NOMO-1 treated with DMSO at 0.1 percent for 48 hours (cell line): Measurements from ENCODE around the gene AMN.
A peak's percentile ranks its signal among the peaks of the same experiment; 100 is the strongest.

Source experiments
- DNase-seq: peaks from one replicate; lab custom pipeline; 2025; ENCODE audit not compliant: unreplicated experiment; lab: John Stamatoyannopoulos, UW

The AMN gene

DNA sequence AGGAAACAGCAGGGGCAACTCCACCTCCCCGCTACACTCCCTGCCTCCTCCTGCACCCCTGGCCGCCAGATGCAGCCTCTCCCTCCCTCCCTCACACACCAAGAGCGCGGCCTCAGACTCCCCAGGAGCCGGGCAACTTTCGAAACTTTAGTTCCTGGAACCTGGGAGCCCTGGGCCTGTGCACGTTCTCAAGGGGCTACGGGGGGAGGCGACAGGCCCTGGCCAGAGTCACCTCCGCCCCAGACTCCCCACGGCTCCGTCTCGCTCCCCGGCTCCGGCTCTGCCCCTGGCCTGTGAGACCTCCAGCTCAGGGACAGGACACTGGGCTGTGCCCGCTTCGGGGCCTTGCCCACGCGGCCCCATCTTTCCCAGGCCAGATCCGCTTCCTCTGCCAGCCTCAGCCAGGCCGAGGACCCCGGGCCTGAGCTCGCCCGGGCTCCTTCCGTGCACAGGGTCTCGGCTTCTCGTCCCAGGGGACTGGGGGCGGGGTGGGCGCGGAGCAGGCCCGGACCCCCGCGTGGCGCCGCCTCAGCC, 5.5 kb downstream of the AMN start:
- no peak for DNase-seq

DNA sequence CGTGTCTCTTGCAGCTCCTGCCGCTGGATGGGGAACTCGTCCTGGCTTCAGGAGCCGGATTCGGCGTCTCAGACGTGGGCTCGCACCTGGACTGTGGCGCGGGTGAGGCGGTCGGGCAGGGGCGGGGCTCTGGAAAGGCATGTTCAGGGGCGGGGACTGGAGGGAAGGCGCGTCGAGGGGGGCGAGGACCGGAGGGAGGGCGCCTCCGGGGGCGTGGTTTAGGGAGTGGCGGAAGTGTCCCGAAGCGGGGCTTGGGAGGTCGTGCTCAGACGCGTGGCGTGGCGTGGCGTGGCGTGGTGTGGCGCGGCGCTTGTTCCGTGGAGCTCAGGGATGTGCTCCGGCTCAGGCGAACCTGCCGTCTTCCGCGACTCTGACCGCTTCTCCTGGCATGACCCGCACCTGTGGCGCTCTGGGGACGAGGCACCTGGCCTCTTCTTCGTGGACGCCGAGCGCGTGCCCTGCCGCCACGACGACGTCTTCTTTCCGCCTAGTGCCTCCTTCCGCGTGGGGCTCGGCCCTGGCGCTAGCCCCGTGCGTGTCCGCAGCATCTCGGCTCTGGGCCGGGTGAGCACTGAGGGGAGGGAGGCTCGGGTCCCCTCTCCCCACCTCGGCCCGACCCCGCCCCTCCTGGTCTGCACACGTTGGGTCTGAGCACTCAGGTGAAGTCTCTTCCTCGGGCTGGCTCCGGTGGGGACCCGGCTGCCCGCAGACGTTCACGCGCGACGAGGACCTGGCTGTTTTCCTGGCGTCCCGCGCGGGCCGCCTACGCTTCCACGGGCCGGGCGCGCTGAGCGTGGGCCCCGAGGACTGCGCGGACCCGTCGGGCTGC, 6.2 kb downstream of the AMN start:
- DNase-seq, result peak; percentile 69

DNA sequence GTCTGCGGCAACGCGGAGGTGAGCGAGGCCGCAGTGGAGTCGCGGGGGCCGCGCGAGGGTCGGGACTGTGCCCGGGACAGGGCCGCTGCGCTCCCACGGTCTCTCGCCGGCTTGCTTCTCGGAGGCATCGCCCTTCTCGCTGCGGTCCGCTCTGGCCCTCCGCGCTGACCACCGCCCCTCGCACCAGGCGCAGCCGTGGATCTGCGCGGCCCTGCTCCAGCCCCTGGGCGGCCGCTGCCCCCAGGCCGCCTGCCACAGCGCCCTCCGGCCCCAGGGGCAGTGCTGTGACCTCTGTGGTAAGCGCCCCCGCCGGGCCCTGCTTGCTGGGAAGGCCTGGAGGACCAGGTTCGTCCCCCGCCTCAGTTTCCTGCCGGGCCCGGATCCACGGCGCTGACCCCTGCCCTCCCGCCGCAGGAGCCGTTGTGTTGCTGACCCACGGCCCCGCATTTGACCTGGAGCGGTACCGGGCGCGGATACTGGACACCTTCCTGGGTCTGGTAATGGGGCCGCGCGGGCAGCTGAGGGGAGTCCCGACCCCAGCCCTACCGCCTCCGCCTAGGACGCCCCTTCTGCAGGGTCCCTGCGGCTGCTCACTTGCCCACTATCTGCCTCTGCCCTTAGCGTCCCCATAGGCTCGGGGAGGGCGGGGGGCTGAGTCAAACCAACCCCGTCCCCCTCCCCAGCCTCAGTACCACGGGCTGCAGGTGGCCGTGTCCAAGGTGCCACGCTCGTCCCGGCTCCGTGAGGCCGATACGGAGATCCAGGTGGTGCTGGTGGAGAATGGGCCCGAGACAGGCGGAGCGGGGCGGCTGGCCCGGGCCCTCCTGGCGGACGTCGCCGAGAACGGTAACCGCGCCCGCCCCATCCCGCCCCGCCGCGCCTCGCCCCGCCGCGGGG, 7.0 kb downstream of the AMN start:
- DNase-seq, result no peak

DNA sequence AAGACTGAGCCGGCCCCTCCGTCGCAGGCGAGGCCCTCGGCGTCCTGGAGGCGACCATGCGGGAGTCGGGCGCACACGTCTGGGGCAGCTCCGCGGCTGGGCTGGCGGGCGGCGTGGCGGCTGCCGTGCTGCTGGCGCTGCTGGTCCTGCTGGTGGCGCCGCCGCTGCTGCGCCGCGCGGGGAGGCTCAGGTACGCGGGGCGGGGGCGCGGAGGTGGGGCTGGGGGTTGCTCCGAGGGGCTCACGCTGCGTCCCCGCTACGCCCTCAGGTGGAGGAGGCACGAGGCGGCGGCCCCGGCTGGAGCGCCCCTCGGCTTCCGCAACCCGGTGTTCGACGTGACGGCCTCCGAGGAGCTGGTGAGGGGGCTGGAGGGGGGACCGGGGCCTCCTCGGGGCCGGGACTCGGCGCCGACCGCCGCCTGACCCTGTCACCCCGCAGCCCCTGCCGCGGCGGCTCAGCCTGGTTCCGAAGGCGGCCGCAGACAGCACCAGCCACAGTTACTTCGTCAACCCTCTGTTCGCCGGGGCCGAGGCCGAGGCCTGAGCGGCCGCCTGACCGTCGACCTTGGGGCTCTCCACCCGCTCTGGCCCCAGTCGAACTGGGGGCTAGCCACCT, 7.8 kb downstream of the AMN start:
- DNase-seq, result no peak

DNA sequence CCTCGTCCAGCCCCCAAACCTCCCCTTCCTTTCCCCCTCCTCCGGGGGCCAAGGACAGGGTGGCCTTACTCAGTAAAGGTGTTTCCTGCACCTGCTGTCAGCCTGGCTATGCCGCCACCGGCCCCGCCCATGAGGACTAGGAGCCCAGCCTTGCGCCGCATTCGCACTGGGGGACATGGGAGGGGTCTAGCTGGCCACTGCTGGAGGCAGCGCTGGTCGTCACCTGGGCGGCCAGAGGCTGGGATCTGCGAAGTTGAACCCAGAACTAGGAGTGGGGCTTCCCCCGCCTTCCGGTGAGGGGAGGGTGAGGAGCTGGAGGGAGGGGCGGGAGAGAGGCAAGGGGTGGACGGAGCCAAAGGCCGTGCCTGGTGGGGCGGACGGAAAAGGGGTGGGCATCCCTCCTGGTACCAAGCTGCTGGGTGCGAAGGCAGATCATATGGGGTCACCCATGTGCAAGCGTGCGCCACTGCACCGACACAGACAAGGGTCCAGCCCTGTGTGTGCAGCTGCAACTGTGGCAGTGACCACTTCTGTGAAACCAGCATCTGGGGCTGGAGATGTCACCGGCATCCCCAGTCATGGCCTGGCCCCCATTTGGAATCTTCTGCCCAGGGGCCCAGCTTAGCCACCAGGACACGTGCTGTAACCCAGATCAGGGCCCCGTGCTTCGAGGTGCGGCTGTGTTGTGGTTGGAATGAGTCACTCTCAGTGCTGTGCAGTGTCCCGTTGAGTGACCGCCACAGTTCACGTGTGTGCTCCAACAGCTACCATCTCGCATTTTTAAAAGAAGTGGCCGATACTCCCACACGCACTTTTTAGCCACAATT, 8.5 kb downstream of the AMN start:
- peak; percentile 34 for DNase-seq

DNA sequence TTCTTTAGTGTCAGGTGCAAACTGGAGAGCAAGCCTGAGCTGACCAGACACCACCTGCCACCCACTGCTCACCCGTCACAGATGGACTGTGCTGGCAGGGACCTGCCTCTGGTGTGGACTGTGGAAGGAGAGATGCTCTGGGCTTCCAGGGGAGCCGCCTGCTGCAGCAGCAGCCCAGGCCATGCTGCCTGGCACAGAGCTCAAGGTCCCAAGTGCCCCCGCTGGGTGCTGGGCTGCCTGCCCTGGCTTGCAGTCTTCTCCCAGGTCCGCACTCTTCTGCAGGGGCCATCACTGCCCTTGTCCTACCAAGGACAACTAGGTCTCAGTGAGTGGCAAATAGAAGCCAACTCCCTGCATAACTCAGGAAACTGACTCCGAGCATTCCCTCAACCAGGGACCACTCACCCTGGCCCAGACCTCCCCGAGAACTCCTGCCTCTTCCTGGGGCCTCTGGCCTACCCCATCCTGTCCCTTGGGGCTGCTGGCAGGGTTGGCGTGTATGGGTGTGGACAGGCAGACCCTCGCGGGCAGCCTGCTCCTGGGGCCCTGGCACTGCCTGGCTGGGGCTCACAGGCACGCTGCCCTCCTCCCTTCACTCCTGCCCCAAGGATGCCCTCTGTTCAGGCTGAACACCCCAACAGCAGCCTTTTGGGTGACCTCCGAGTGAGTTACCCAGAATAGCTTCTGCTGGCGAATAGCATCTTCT, 9.3 kb downstream of the AMN start:
- DNase-seq, result no peak

DNA sequence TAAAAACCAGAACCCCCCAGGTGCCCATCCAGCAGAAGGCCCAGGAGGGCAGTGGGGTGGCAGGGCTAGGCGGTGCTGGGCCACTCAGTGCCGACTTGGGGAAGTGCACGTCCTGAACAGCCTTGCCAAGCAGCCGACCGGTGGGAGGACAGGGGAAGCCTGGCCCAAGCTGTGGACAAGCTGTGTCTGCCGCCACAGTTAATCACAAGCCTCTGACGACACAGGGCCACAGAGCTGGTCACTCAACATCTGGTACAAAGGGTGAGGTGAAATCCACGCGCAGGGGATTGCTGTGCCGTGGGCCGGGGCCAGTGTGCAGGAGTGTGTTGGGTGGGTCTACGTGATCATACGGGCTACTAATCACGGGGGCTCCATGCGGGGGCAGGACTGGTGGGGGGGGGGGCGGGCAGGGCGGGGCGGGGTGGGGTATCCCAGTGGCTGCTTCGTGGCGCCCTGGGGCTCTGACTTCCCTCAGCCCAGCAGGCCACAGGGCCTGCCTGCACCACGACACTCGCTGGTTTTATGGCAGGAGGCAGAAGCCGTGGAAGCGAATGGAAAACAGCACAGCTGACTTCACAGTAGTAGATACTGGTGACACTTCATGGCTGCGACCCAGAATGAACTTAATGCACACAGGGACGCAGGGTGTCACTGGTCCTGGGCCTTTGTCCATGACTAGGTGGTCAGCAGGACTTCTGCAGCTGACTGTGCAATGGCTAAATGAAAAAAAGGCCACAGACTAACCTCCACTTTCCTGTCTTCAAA, 10.2 kb downstream of the AMN start:
- no peak for DNase-seq

DNA sequence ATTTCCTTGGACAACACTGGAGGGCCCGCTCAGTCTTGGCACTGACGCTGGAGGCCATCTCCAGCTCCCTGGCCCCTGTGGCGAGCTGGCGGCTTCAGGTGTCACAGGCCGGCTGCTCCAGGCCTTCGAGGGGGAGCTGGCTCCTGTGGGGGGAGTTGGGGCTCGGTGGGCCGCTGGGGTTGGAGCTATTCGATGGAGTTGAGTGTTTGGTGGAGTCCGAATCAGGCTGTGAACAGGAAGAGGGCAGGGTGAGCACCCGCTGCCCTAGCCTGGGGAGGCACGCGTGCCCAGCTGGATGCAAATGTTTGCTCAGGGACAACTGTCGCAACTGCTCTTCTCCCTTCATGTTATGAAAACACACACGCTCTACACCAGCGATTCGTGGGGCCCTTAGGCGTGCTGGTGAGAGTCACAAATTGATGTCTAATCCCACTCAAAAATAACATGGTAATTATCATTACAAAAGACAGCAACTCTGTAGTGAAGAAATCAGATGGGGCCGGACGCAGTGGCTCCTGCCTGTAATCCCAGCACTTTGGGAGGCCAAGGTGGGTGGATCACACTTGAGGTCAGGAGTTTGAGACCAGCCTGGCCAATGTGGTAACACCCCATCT, 11.3 kb downstream of the AMN start:
- no peak for DNase-seq

DNA sequence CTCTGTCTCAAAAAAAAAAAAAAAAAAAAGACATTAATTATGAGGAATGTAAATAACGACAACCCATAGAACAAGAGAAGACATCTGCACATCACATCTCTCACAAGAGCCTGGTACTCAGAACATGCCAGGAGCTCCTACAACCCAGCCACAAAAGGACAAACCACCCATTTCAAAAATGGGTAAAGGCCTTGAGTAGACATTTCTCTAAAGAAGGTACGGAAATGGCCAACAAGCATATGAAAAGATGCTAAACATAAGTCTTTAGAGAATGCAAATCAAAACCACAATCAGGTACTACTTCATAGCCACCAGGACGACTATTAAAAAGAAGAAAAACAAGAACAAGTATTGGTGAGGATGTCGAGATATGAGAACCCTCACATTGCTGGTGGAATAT, 13.3 kb downstream of the AMN start:
- DNase-seq, result no peak

DNA sequence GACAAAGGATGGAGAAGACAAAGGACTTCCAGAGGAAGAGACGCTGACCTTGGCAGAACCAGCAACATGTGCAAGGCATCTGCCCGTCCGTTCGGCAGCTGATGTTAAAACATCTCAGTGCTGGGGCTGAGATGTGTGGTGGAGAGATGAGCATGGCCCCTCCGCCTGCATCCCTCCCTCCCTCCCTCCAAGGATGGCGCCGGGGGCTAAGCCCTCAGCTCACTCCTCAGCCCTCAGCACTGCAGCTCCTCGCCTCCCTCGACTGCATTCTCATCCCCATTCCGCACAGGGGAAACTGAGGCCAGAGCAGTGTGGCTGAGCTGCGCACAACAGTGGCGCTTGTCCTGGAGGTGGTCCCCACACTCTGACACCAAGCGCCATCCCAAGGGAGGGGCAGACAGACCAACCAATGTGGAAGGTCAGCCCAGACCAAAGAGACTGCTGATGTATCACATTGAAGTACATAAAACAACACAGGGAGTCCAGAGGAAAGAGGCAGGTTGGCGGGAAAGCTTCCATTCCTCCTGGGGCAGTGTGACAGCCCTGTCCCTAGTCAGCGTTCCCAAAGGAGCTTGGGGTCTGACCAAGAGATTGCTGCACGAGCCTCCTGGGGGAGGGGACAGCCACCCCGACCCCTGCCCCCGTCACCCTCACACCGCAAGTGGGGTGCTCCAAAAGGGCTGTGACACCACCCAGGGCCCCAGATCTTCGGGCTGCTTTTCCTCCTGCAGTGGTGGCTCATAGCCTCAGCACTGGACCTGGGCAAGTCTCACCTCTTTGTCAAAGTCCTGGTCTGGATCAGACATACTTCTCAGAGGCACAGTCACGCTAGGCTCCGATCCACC, 15.1 kb downstream of the AMN start:
- no peak for DNase-seq

DNA sequence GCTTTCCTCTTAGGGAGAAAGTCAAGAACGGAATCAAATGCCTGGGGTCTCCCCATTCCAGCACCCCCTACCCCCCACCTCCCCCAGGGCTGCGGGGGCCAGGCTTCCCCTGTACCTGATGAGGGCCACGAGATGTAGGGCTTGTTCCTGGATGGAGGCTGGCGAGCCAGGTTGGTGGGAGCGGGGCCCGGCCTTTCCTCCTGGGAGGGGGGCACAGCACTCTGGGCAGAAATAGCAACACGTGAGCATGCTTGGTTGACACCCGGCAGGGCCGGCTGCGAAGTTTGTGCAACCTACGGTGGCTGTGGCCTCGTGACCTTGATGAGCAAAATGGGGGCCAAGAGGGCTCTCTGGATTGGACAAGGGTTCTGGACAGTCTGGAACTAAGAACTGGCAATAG, 15.7 kb downstream of the AMN start:
- DNase-seq, result no peak

DNA sequence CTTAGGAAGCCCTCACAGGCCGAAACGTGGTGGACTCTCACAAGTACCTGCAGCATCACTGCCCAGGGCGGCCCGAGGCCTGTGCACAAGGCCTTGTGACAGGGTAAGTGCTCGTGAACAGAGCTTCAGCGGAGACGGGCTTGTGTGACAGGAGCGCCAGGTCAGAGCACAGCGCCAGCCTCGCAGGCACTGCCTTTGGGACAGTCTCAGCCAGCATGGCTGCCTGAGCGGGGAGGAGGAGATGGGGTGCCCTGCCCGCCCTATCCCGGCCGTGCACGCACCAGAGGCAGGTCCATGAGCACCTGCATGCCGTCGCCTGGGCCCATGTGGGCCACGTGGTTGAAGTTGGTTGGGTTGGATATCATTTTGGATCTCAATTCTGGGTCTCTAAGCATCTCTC, 16.9 kb downstream of the AMN start:
- no peak for DNase-seq

DNA sequence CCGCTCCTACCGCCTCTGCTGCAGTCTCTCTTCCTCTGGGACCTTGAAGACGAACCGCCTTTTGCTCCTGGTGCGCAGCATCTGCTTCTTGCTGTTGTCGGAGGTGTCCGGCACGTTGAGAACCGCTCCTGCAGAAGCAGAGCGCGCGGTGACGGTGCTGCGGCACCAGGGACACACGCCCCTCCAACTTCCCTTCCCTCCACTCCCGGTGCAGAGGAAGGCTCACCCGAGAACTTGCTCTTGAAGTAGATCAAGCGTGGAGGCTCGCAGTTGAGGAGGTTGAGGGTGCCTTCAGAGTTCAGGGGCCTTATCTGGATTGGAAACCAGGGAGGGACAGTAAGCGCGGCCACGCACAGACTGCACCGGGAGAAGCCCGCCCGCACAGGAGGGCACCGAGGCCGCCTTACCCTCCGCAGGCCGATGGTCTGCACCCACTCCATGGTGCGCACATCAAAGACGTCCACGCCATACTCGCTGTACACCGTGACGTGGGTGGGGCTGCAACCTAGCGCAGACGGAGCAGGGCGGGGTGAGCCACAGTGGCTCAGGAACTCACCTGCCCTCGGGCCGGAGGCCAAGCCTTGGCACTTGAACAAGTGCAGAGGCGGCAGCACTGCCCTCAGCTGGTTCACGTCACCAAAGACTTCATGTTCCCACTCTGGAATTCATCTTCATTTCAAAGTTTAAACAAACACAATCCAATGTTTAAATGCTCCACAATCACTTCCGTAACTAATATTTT, 17.5 kb downstream of the AMN start:
- no peak for DNase-seq

DNA sequence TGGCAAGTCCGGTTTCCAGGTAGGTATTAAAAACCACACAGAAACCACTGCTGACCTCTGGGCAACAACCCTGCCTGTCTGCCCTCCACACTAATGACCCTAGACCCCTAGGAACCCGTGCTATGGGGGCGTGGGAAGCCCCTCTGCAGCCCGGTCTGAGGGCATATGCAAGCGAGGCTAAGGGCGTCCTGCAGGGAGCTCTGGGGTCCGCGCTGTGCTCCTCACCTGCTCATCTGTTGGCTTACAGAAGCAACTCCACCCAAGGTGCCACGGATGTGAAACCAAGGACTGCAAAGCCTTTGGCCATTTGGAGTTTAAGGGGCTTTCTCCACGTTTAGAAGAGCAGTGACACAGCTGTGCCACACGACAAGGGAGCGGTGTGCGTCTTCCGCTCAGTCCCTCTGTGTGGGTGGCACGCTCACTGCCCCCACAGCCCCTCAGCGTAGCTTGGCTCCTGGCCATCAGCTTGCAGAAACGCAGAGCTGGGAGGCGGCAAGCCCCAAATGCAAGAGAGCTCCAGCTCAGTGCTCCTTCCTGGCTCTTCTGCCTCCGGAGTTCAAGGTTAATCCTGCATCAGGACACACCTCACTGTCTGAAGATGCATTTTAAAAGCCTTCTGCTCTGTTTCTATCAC, 18.4 kb downstream of the AMN start:
- DNase-seq, result no peak

DNA sequence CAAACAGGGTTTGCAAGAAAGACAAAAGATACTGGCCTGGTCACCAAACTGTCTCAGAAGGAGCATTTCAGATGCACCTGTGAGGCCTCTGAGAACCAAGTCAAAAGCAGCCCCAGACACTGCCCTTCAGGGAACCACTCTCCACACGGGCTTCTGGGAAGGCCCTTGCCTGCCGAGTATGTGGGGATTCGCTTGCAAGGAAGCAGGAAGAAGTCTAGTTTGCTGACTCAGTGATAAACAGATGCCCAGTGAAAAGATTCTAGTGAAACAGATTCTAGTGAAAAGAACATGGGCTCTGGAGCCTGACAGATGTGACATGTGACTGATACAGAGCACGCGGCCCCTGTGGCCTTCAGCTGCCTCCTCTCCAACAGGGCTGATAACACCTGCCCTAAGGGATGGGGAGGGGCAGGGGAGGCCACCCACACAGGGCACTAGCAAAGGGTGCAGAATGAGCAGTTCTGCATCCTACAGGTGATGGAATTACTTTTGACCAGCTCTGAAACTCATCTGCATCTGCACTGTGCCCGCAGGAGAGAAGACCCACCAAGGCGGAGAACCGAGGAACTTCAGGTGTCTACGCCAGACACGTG, 19.1 kb downstream of the AMN start:
- DNase-seq, result no peak

DNA sequence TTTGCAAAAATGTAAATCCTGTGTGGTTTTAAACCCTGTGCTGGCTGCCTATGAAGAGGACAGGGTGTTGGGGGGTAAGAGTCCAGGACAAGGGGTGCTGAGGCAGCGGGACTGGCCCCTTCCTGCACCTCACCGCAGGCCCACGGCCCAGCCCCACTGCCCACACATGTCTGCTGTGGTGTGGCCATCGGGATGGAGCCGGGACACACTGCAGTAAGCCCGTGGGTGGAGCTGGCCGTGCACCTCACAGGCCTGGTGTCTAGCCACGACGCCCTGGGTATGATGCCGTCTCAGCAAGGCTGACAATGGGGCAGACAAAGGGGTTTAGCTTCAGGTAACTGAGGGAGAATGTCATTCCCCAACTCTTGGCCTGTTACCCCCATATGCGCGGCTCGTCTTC, 19.6 kb downstream of the AMN start:
- no peak for DNase-seq
